ENCODE data around the gene PRUNE2. TPM values are rescaled to one million over a fixed set of nuclear protein-coding genes. Genes with fewer than 3 reads are reported as not detected.

The PRUNE2 gene
- total and polyA plus RNA-seq, 9 of the 15 experiments (the other 6 are each of a cell fraction or from before 2014, with no cell fraction given), result 0.05 to 0.45 (median 0.18) TPM; not detected in 1

GRCh38 chr9:76902395-76902794 lies 3.5 kb downstream of the PRUNE2 start:
- no peak for FAIRE-seq

More at GRCh38 chr9:76902395-76902794, 3.5 kb downstream of the PRUNE2 start:
- H3K4me2 ChIP-seq (ENCODE audit: insufficient read depth, low read length), result no peak overlapping the region
- no peak overlapping the region for H3K27ac ChIP-seq (ENCODE audit: extremely low read depth, low read depth, low read length)
- H3K9ac ChIP-seq (ENCODE audit: insufficient read depth in 1 of 2, low read depth in 2 of 2, low read length in 2 of 2), result no peak overlapping the region
- H2AFZ ChIP-seq (ENCODE audit: low read depth, low read length), result no peak overlapping the region
- TF ChIP-seq, protein P1, sequence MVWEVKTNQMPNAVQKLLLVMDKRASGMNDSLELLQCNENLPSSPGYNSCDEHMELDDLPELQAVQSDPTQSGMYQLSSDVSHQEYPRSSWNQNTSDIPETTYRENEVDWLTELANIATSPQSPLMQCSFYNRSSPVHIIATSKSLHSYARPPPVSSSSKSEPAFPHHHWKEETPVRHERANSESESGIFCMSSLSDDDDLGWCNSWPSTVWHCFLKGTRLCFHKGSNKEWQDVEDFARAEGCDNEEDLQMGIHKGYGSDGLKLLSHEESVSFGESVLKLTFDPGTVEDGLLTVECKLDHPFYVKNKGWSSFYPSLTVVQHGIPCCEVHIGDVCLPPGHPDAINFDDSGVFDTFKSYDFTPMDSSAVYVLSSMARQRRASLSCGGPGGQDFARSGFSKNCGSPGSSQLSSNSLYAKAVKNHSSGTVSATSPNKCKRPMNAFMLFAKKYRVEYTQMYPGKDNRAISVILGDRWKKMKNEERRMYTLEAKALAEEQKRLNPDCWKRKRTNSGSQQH (CRISPR knock-in tag; IDR thresholded peaks at IDR 0.05), result no peak
- TF ChIP-seq, protein P2, sequence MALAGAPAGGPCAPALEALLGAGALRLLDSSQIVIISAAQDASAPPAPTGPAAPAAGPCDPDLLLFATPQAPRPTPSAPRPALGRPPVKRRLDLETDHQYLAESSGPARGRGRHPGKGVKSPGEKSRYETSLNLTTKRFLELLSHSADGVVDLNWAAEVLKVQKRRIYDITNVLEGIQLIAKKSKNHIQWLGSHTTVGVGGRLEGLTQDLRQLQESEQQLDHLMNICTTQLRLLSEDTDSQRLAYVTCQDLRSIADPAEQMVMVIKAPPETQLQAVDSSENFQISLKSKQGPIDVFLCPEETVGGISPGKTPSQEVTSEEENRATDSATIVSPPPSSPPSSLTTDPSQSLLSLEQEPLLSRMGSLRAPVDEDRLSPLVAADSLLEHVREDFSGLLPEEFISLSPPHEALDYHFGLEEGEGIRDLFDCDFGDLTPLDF (CRISPR knock-in tag; IDR thresholded peaks at IDR 0.05), result no peak
- no peaks in the 10 kb centered on the region for H3K79me2 ChIP-seq (ENCODE audit: control insufficient read depth, insufficient read depth, low read length)
- H3K9me3 ChIP-seq (replicated peaks; ENCODE audit: control insufficient read depth, insufficient read depth, low read depth, low read length), result no peaks in the 10 kb centered on the region
- CTCF ChIA-PET (ENCODE audit: low intra/inter-chr PET ratio), result no interaction called here
- POLR2A ChIA-PET, result no interaction called here
- DNase-seq (ENCODE audit: extremely low read depth in 1 of 4, low spot score in 3 of 4) (no peak), ATAC-seq (no peak)
- no peak overlapping the region for H3K4me3 ChIP-seq
- intact Hi-C loops (cut with micrococcal nuclease), result no loop called here
- in situ Hi-C loops (cut with MboI), result no loop called here
- H3K27me3 ChIP-seq (ENCODE audit: control insufficient read depth in 2 of 2, insufficient read depth in 2 of 2, low read length in 2 of 2), result peaks cover 0 to 10% of the 10 kb centered on the region in 2 experiments; a peak in 2 of 5 replicates
- H4K20me1 ChIP-seq (replicated peaks; ENCODE audit: control insufficient read depth, insufficient read depth, low read length), result no peaks in the 10 kb centered on the region
- WGBS (ENCODE audit: insufficient coverage, low coverage, missing lambda C conversion rate), result 0% methylated on average over 6 of the region's 6 CpGs
- H3K36me3 ChIP-seq (ENCODE audit: control insufficient read depth, insufficient read depth, low read length), result no peaks in the 10 kb centered on the region
- peaks cover 0 to 5% of the 10 kb centered on the region in 2 experiments; a peak in 1 of 5 replicates for H3K4me1 ChIP-seq (replicated peaks in 1 of 2; ENCODE audit: control insufficient read depth in 2 of 2, insufficient read depth in 2 of 2, low read length in 2 of 2)
- H3K9me1 ChIP-seq (ENCODE audit: control insufficient read depth, insufficient read depth, low read length), result no peaks in the 10 kb centered on the region
- no TSS peak for BruUV-seq (replicated peaks)

Data from K562 (cell line).